ENCODE data around the gene MIA2. TPM values are rescaled to one million over a fixed set of nuclear protein-coding genes. Genes with fewer than 3 reads are reported as not detected.
"Not testable (repeated sequence)": the region's sequence is repeated elsewhere in the genome, so short reads cannot be mapped to it uniquely, and the experiment has no call there.

The MIA2 gene
- total and polyA plus RNA-seq, 3 donors from 2014 or later = 25.2 to 40.8 (median 32.3) TPM

DNA sequence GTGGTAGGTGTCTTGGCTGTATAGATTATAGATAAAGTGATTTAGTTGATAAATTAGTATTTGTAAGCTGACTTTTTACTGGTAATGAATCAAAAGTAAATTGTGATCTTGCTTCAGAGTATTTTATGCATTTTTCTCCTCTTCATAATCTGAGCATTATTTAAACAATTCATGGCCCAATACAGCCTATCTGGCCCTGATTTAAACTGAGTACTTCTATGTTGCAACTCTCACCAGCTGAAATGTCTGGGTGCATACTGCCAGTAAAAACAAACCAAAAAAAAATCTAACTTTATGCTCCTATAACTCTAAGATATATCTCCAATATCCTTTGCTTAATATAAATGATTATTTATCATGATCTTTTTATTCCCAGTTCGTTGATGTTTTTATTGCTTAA is 86.6 kb downstream of the MIA2 start:
- H3K27me3 ChIP-seq = no peaks in the 10 kb centered on the region
- no peak for TF ChIP-seq POLR2A (IDR thresholded peaks at IDR 0.05)
- TF ChIP-seq, protein P1, sequence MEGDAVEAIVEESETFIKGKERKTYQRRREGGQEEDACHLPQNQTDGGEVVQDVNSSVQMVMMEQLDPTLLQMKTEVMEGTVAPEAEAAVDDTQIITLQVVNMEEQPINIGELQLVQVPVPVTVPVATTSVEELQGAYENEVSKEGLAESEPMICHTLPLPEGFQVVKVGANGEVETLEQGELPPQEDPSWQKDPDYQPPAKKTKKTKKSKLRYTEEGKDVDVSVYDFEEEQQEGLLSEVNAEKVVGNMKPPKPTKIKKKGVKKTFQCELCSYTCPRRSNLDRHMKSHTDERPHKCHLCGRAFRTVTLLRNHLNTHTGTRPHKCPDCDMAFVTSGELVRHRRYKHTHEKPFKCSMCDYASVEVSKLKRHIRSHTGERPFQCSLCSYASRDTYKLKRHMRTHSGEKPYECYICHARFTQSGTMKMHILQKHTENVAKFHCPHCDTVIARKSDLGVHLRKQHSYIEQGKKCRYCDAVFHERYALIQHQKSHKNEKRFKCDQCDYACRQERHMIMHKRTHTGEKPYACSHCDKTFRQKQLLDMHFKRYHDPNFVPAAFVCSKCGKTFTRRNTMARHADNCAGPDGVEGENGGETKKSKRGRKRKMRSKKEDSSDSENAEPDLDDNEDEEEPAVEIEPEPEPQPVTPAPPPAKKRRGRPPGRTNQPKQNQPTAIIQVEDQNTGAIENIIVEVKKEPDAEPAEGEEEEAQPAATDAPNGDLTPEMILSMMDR (IDR thresholded peaks at IDR 0.05) = no peak
- H3K36me3 ChIP-seq (ENCODE audit: low read depth, missing control alignments) = no peaks in the 10 kb centered on the region
- H3K9me3 ChIP-seq = no peaks in the 10 kb centered on the region
- H3K27ac ChIP-seq = no peak overlapping the region
- no peak for DNase-seq
- intact Hi-C loops (cut with DNase I; ENCODE audit: low total_unique reads) = no loop called here
- 93 to 94% methylated on average over 1 of the region's 1 CpG for WGBS, 2 donors
- no peak overlapping the region for H3K4me3 ChIP-seq
- no peaks in the 10 kb centered on the region for H3K4me1 ChIP-seq

GRCh38 chr14:39322807-39323206 is 89.1 kb downstream of the MIA2 start:
- Histone ChIP-seq H3K4me1 (no peaks in the 10 kb centered on the region), H3K4me3 (no peak overlapping the region), H3K27me3 (no peaks in the 10 kb centered on the region), H3K9me3 (no peaks in the 10 kb centered on the region), H3K27ac (no peak overlapping the region), H3K36me3 (ENCODE audit: low read depth, missing control alignments) (no peaks in the 10 kb centered on the region)
- no peak for TF ChIP-seq POLR2A (IDR thresholded peaks at IDR 0.05)
- TF ChIP-seq, protein P1 (IDR thresholded peaks at IDR 0.05) = no peak
- intact Hi-C loops (cut with DNase I; ENCODE audit: low total_unique reads) = no loop called here
- DNase-seq = no peak

DNA sequence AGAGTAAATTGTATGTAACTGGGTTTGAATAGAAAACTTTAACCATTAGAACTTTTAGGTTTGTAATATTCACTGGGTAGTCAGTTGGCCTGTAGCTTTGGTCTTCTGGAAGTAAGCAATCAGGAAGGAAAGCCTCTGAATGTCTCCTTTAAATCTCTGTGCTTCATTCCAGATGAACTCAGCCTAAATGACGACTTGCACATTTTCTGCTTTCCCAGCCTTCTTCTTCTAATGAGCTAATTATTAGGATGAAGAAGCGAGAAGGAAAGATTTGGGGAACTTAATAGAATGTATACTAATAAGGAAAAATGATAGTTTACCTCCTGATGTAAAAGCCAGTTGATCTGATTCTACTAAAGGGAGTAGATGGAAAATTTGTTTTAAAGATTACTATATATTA is 90.4 kb downstream of the MIA2 start:
- no peak for TF ChIP-seq POLR2A (IDR thresholded peaks at IDR 0.05)
- TF ChIP-seq, protein P1 (IDR thresholded peaks at IDR 0.05) = no peak
- WGBS, 2 donors = 73 to 89% methylated on average over 2 of the region's 2 CpGs
- Histone ChIP-seq H3K27ac (no peak overlapping the region), H3K9me3 (no peaks in the 10 kb centered on the region), H3K4me1 (no peaks in the 10 kb centered on the region), H3K27me3 (no peaks in the 10 kb centered on the region), H3K36me3 (ENCODE audit: low read depth, missing control alignments) (no peaks in the 10 kb centered on the region), H3K4me3 (no peak overlapping the region)
- DNase-seq = no peak
- intact Hi-C loops (cut with DNase I; ENCODE audit: low total_unique reads) = no loop called here

- Histone ChIP-seq H3K27ac (no peak overlapping the region), H3K36me3 (ENCODE audit: low read depth, missing control alignments) (no peaks in the 10 kb centered on the region), H3K27me3 (no peaks in the 10 kb centered on the region), H3K4me1 (no peaks in the 10 kb centered on the region), H3K4me3 (no peak overlapping the region), H3K9me3 (no peaks in the 10 kb centered on the region)
- intact Hi-C loops (cut with DNase I; ENCODE audit: low total_unique reads) = no loop called here
- no peak for DNase-seq
- no peak for TF ChIP-seq POLR2A (IDR thresholded peaks at IDR 0.05)
- TF ChIP-seq, protein P1 (IDR thresholded peaks at IDR 0.05) = no peak
- WGBS, 2 donors = 85 to 87% methylated on average over 7 of the region's 7 CpGs
These were observed 105.3 kb downstream of the MIA2 start for GRCh38 chr14:39339003-39339402.

DNA sequence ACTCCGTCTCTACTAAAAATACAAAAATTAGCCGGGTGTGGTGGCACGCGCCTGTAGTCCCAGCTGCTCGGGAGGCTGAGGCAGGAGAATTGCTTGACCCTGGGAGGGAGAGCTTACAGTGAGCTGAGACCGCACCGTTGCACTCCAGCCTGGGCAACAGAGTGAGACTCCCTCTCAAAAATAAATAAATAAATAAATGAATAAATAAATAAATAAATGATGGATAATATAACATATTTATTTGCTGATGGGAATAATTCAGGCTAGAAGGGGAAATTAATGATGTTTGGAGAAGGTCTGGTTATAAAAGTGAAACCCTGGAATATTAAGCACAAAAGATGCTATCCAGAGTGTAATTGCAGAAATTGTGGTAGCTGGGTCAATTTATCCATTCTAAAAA is 107.4 kb downstream of the MIA2 start:
- whole genome bisulfite sequencing, 2 donors = 92 to 93% methylated on average over 7 of the region's 7 CpGs
- H3K27me3 ChIP-seq; H3K27ac ChIP-seq; H3K4me3 ChIP-seq; intact Hi-C loops (cut with DNase I; ENCODE audit: low total_unique reads); H3K4me1 ChIP-seq; H3K36me3 ChIP-seq (ENCODE audit: low read depth, missing control alignments); H3K9me3 ChIP-seq; DNase-seq: not testable (repeated sequence)
